Calu3 (cell line): ENCODE measurements around the gene UVSSA. TPM values are rescaled to one million over a fixed set of nuclear protein-coding genes. Genes with fewer than 3 reads are reported as not detected.

ENCODE experiments used
- BruUV-seq: library from RNA; stranded (reverse); fragments of 400-500 nt; replicated peaks from 2 replicates; lab custom pipeline; 2021; lab: Mats Ljungman, UMichigan
- CTCF ChIA-PET: fragments of 300-600 bp; sonication (Branson Sonifier 250); formaldehyde crosslinking; loops from one replicate; lab custom pipeline; 2022; ENCODE audit warnings: antibody characterized with exemption; lab: Charles Lee
- DNase-seq: peaks from one replicate; pipeline ENCODE4 v3.0.0; 2022
- H3K27ac Mint-ChIP-seq: one replicate; pipeline ENCODE4 v1.8.0; 2022; ENCODE audit warnings: mixed read lengths; ENCODE audit not compliant: unreplicated experiment
- H3K27me3 Mint-ChIP-seq: one replicate; pipeline ENCODE4 v1.8.0; 2022; ENCODE audit warnings: mixed read lengths; ENCODE audit not compliant: unreplicated experiment
- H3K36me3 Mint-ChIP-seq: one replicate; pipeline ENCODE4 v1.8.0; 2022; ENCODE audit warnings: mild to moderate bottlenecking, moderate library complexity, mixed read lengths; ENCODE audit not compliant: insufficient read depth, unreplicated experiment
- H3K4me1 Mint-ChIP-seq: one replicate; pipeline ENCODE4 v1.8.0; 2022; ENCODE audit warnings: mild to moderate bottlenecking, low read depth, mixed read lengths; ENCODE audit not compliant: unreplicated experiment
- H3K4me3 Mint-ChIP-seq: one replicate; pipeline ENCODE4 v1.8.0; 2022; ENCODE audit warnings: mild to moderate bottlenecking, low read depth, moderate library complexity, mixed read lengths; ENCODE audit not compliant: unreplicated experiment
- H3K9me3 Mint-ChIP-seq: one replicate; pipeline ENCODE4 v1.8.0; 2022; ENCODE audit warnings: low read depth, mixed read lengths; ENCODE audit not compliant: unreplicated experiment
- CTCF ChIP-seq: fragments of 200-600 bp; IDR thresholded peaks from one replicate; pipeline ENCODE4 v1.8.0; 2022; ENCODE audit warnings: antibody characterized with exemption; ENCODE audit not compliant: unreplicated experiment
- intact Hi-C: fragments of 100-400 bp; cut with micrococcal nuclease; formaldehyde crosslinking; loops from one replicate; pipeline ENCODE4 v1.10.0; 2022; ENCODE audit not compliant: unreplicated experiment
- total RNA-seq: library from RNA; stranded (reverse); gene quantifications from 2 replicates; pipeline ENCODE4 v1.2.3, GENCODE V29; 2022

UVSSA gene
- total RNA-seq, 1 experiment from 2014 or later, result 19.9 TPM

- CTCF ChIA-PET, result no interaction called here
- no peak for DNase-seq
- no peak for TF ChIP-seq CTCF
- no peaks in the 10 kb centered on the region for H3K27me3 Mint-ChIP-seq
- H3K27ac Mint-ChIP-seq, result no peak overlapping the region
- H3K4me3 Mint-ChIP-seq, result no peak overlapping the region
- no TSS peak for BruUV-seq
- intact Hi-C loops, result no loop called here
- peaks cover 20% of the 10 kb centered on the region for H3K4me1 Mint-ChIP-seq
- peaks cover 29% of the 10 kb centered on the region for H3K36me3 Mint-ChIP-seq
- H3K9me3 Mint-ChIP-seq, result no peaks in the 10 kb centered on the region
These were observed 3.1 kb downstream of the UVSSA start for GRCh38 chr4:1350169-1350520.

GRCh38 chr4:1351854-1352566, 5.0 kb downstream of the UVSSA start:
- H3K4me3 Mint-ChIP-seq, result no peak overlapping the region
- CTCF ChIA-PET, result no interaction called here
- intact Hi-C loops, result no loop called here
- no peak overlapping the region for H3K27ac Mint-ChIP-seq
- no TSS peak for BruUV-seq
- H3K9me3 Mint-ChIP-seq, result no peaks in the 10 kb centered on the region
- DNase-seq, result peak; percentile 89
- no peaks in the 10 kb centered on the region for H3K27me3 Mint-ChIP-seq
- peak; percentile 62 for TF ChIP-seq CTCF
- peaks cover 18% of the 10 kb centered on the region for H3K4me1 Mint-ChIP-seq
- peaks cover 16% of the 10 kb centered on the region for H3K36me3 Mint-ChIP-seq

GRCh38 chr4:1352567-1352900, 5.5 kb downstream of the UVSSA start:
- Mint-ChIP-seq H3K36me3 (peaks cover 13% of the 10 kb centered on the region), H3K4me1 (peaks cover 18% of the 10 kb centered on the region), H3K9me3 (no peaks in the 10 kb centered on the region), H3K4me3 (no peak overlapping the region), H3K27me3 (no peaks in the 10 kb centered on the region), H3K27ac (no peak overlapping the region)
- intact Hi-C loops, result no loop called here
- no peak for TF ChIP-seq CTCF
- DNase-seq, result no peak
- no TSS peak for BruUV-seq
- CTCF ChIA-PET, result no interaction called here

- BruUV-seq, result no TSS peak
- H3K27ac Mint-ChIP-seq, result no peak overlapping the region
- no peak for DNase-seq
- peaks cover 10% of the 10 kb centered on the region for H3K36me3 Mint-ChIP-seq
- H3K4me1 Mint-ChIP-seq, result peaks cover 15% of the 10 kb centered on the region
- TF ChIP-seq CTCF, result no peak
- H3K4me3 Mint-ChIP-seq, result no peak overlapping the region
- H3K9me3 Mint-ChIP-seq, result no peaks in the 10 kb centered on the region
- CTCF ChIA-PET, result interaction anchor here (0.5 to 0.6 kb wide), 2 partner anchors 39 to 279 kb away, joined by 4 to 9 read pairs; no protein-coding TSS in a partner anchor
- no peaks in the 10 kb centered on the region for H3K27me3 Mint-ChIP-seq
- intact Hi-C loops, result no loop called here
These were observed 6.4 kb downstream of the UVSSA start for GRCh38 chr4:1353186-1354055.
